Fibroblast of lung (primary cell): ENCODE measurements around the gene METTL14. TPM values are rescaled to one million over a fixed set of nuclear protein-coding genes. Genes with fewer than 3 reads are reported as not detected.

ENCODE experiments used
- DNase-seq, 2 donors: peaks; one replicate each; pipeline versions ENCODE4 v3.0.0 to v3.0.0-alpha.2; 2010; ENCODE audit warnings: low read depth in 2 of 2
- H2AFZ ChIP-seq: 2 replicates; pipeline ENCODE4 v1.5.1; 2012; ENCODE audit warnings: low read length, control low read depth, inconsistent platforms
- H3K27ac ChIP-seq: 2 replicates; pipeline ENCODE4 v1.5.1; 2011; ENCODE audit warnings: low read length, control low read depth; ENCODE audit not compliant: insufficient read depth
- H3K27me3 ChIP-seq: 2 replicates; pipeline ENCODE4 v1.5.1; 2011; ENCODE audit warnings: mild to moderate bottlenecking, low read length; ENCODE audit not compliant: control insufficient read depth, insufficient read depth
- H3K36me3 ChIP-seq: 2 replicates; pipeline ENCODE4 v1.5.1; 2011; ENCODE audit warnings: low read length; ENCODE audit not compliant: control insufficient read depth, insufficient read depth
- H3K4me1 ChIP-seq: 2 replicates; pipeline ENCODE4 v1.5.1; 2011; ENCODE audit warnings: low read length; ENCODE audit not compliant: control insufficient read depth, insufficient read depth; ENCODE audit errors: extremely low read depth
- H3K4me2 ChIP-seq: 2 replicates; pipeline ENCODE4 v1.5.1; 2011; ENCODE audit warnings: low read length, control low read depth; ENCODE audit not compliant: insufficient read depth; ENCODE audit errors: extremely low read depth
- H3K4me3 ChIP-seq, 4 experiments: fragments of 200-600 bp in 1 of 4; sonication (generic) in 1 of 4; replicated peaks in 1 of 4; 2 replicates each; pipeline ENCODE4 v1.5.1; 2011 to 2016; ENCODE audit warnings: low read length in 4 of 4, low read depth in 3 of 4, mild to moderate bottlenecking in 3 of 4, control low read depth in 2 of 4, inconsistent platforms in 1 of 4, mixed read lengths in 1 of 4; ENCODE audit not compliant: insufficient read depth in 1 of 4; ENCODE audit errors: control extremely low read depth in 1 of 4
- H3K79me2 ChIP-seq: 2 replicates; pipeline ENCODE4 v1.5.1; 2012; ENCODE audit warnings: mild to moderate bottlenecking, low read length, inconsistent platforms; ENCODE audit not compliant: control insufficient read depth, insufficient read depth
- H3K9ac ChIP-seq: 2 replicates; pipeline ENCODE4 v1.5.1; 2011; ENCODE audit warnings: mild to moderate bottlenecking, low read length, control low read depth; ENCODE audit not compliant: insufficient read depth
- H3K9me3 ChIP-seq: 2 replicates; pipeline ENCODE4 v1.5.1; 2012; ENCODE audit warnings: low read depth, low read length; ENCODE audit not compliant: control insufficient read depth, insufficient read depth
- H4K20me1 ChIP-seq: 2 replicates; pipeline ENCODE4 v1.5.1; 2011; ENCODE audit warnings: low read length; ENCODE audit not compliant: control insufficient read depth, insufficient read depth; ENCODE audit errors: extremely low read depth
- EZH2 ChIP-seq: IDR thresholded peaks from 2 replicates; pipeline ENCODE4 v1.5.1; 2012; ENCODE audit warnings: low read length, control low read depth, mild to moderate bottlenecking; ENCODE audit errors: missing control alignments
- polyA plus RNA-seq, 2 donors: library from polyadenylated mRNA; depleted of rRNA in 1 of 2; stranded (reverse) in 1 of 2; unstranded in 1 of 2; fragments of >200 nt; gene quantifications; 2 replicates each; pipeline ENCODE4 v1.2.1, GENCODE V29; 2011 to 2012; ENCODE audit warnings: missing spikeins in 1 of 2
- total RNA-seq: library from RNA; depleted of rRNA; stranded (reverse); fragments of >200 nt; gene quantifications from 2 replicates; pipeline ENCODE4 v1.2.1, GENCODE V29; 2014
- TF ChIP-seq, protein P1 (sequence below), 2 donors: IDR thresholded peaks in 1 of 2; conservative IDR thresholded peaks in 1 of 2; 1 replicate in 1 of 2; 2 replicates in 1 of 2; pipeline ENCODE4 v1.5.1; 2011 to 2012; ENCODE audit warnings: low read length in 2 of 2, control low read depth in 1 of 2, inconsistent platforms in 1 of 2, low read depth in 1 of 2, mild to moderate bottlenecking in 1 of 2

Gene METTL14
- total and polyA plus RNA-seq, 2 donors (not counting 1 experiment from before 2014, with no cell fraction given) = 18.2 to 29.7 TPM

GRCh38 chr4:118738090-118738489, 52.9 kb downstream of the METTL14 start:
- Histone ChIP-seq H3K9me3 (no peaks in the 10 kb centered on the region), H4K20me1 (no peaks in the 10 kb centered on the region), H3K4me2 (no peak overlapping the region), H3K4me1 (peaks cover 11% of the 10 kb centered on the region), H2AFZ (no peak overlapping the region), H3K79me2 (peaks cover 2% of the 10 kb centered on the region), H3K36me3 (peaks cover 12% of the 10 kb centered on the region), H3K4me3 (no peak overlapping the region), H3K27ac (no peak overlapping the region), H3K27me3 (no peaks in the 10 kb centered on the region), H3K9ac (no peak overlapping the region)
- no peak for DNase-seq
- TF ChIP-seq EZH2 = no peak
- TF ChIP-seq, protein P1, sequence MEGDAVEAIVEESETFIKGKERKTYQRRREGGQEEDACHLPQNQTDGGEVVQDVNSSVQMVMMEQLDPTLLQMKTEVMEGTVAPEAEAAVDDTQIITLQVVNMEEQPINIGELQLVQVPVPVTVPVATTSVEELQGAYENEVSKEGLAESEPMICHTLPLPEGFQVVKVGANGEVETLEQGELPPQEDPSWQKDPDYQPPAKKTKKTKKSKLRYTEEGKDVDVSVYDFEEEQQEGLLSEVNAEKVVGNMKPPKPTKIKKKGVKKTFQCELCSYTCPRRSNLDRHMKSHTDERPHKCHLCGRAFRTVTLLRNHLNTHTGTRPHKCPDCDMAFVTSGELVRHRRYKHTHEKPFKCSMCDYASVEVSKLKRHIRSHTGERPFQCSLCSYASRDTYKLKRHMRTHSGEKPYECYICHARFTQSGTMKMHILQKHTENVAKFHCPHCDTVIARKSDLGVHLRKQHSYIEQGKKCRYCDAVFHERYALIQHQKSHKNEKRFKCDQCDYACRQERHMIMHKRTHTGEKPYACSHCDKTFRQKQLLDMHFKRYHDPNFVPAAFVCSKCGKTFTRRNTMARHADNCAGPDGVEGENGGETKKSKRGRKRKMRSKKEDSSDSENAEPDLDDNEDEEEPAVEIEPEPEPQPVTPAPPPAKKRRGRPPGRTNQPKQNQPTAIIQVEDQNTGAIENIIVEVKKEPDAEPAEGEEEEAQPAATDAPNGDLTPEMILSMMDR (conservative IDR thresholded peaks at IDR 0.05 in 1 of 2, IDR thresholded peaks at IDR 0.05 in 1 of 2; ENCODE audit: low read depth in 1 of 2, low read length in 2 of 2) = no peak

DNA sequence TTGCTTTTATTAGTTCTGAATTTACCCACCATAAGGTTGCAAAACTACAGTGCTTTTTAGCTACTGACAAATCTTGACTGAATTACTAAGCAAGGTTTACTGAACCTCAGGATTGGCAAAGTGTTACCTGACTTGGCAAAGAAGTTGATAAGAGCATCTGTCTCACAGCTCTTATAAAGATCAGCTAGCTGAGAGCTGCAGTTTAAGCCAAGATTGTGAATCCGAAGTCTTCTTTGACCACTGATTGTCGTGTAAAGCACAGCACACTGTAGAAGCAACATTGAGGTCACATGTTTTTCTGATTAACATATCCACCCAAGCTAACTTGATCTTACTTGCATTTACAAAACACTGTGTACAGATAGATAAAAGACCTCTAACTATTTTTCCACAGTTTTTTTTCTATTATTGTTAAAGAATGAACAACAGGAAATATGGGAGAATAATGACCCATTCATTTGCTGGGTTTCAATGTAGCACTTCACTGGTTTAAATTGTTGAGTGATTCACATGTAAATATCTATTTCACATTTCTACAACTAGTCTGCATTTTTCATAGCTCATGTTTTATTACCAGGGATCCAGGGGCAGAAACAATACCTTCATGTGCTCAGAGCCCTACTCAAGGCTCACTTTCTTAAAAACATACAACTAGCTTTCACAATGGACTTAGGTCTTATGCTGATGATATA, 54.0 kb downstream of the METTL14 start:
- H4K20me1 ChIP-seq = no peaks in the 10 kb centered on the region
- no peaks in the 10 kb centered on the region for H3K27me3 ChIP-seq
- no peak overlapping the region for H2AFZ ChIP-seq
- H3K4me2 ChIP-seq = no peak overlapping the region
- peaks cover 2% of the 10 kb centered on the region for H3K79me2 ChIP-seq
- H3K4me1 ChIP-seq = peaks cover 8% of the 10 kb centered on the region
- no peak overlapping the region for H3K4me3 ChIP-seq
- no peak for TF ChIP-seq EZH2
- TF ChIP-seq, protein P1 (conservative IDR thresholded peaks at IDR 0.05 in 1 of 2, IDR thresholded peaks at IDR 0.05 in 1 of 2; ENCODE audit: low read depth in 1 of 2, low read length in 2 of 2) = no peak
- no peaks in the 10 kb centered on the region for H3K9me3 ChIP-seq
- no peak for DNase-seq
- no peak overlapping the region for H3K9ac ChIP-seq
- no peak overlapping the region for H3K27ac ChIP-seq
- H3K36me3 ChIP-seq = peaks cover 15% of the 10 kb centered on the region

DNA sequence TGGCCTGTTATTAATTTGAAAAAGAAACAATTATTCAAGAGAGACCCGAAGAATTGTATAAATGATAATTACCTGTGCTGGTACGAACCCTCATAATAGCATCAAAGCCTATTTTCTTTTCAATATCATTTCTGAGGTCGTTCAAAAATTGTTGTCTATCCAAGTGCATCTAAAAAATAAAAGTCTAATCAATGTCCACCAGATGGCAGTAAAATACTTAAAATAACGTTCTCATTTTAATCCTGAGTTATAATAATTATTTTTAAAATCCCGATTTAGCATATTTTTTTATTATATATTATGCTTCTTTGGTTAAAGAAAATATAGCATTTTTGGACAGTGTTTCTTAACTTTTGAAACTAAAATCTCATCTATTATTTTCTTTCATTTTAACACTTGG, 55.7 kb downstream of the METTL14 start:
- Histone ChIP-seq H3K4me2 (no peak overlapping the region), H3K36me3 (peaks cover 18% of the 10 kb centered on the region)
- DNase-seq = peak in 1 of 2 donors; percentile 66

More for the DNA sequence above, 55.7 kb downstream of the METTL14 start:
- Histone ChIP-seq H3K4me1 (peaks cover 8% of the 10 kb centered on the region), H4K20me1 (no peaks in the 10 kb centered on the region), H3K79me2 (peaks cover 2% of the 10 kb centered on the region), H3K9ac (no peak overlapping the region), H3K27ac (peak overlapping the region; percentile 18), H3K27me3 (no peaks in the 10 kb centered on the region), H2AFZ (no peak overlapping the region), H3K9me3 (no peaks in the 10 kb centered on the region), H3K4me3 (no peak overlapping the region)
- TF ChIP-seq, protein P1 (conservative IDR thresholded peaks at IDR 0.05 in 1 of 2, IDR thresholded peaks at IDR 0.05 in 1 of 2; ENCODE audit: low read depth in 1 of 2, low read length in 2 of 2) = peak in 1 of 2 donors; percentile 9
- TF ChIP-seq EZH2 = no peak
